AG04449 (cell line): Measurements from ENCODE around the gene GNG7.

Experiments used
- CTCF ChIA-PET: fragments of 350-600 bp; formaldehyde crosslinking; extraction: SDS; loops from one replicate; lab custom pipeline; 2021; ENCODE audit warnings: antibody characterized with exemption; lab: Yijun Ruan, JAX
- POLR2A ChIA-PET: fragments of 400-600, 350-600 bp; formaldehyde crosslinking; extraction: SDS; loops from one replicate; lab custom pipeline; 2020; ENCODE audit warnings: antibody characterized with exemption, inconsistent platforms; lab: Yijun Ruan, JAX
- DNase-seq: peaks from one replicate; pipeline ENCODE4 v3.0.0-alpha.2; 2010; ENCODE audit warnings: low read depth, low spot score
- H3K4me3 ChIP-seq: 2 replicates; pipeline ENCODE4 v1.5.1; 2011; ENCODE audit warnings: low read depth, mild to moderate bottlenecking, control low read depth, low read length
- TF ChIP-seq, protein P1 (sequence below): IDR thresholded peaks from one replicate; pipeline ENCODE4 v1.5.1; 2011; ENCODE audit warnings: mild to moderate bottlenecking, moderate library complexity, low read length, control low read depth, inconsistent platforms; ENCODE audit not compliant: insufficient read depth; ENCODE audit errors: missing control alignments

Gene GNG7

DNA sequence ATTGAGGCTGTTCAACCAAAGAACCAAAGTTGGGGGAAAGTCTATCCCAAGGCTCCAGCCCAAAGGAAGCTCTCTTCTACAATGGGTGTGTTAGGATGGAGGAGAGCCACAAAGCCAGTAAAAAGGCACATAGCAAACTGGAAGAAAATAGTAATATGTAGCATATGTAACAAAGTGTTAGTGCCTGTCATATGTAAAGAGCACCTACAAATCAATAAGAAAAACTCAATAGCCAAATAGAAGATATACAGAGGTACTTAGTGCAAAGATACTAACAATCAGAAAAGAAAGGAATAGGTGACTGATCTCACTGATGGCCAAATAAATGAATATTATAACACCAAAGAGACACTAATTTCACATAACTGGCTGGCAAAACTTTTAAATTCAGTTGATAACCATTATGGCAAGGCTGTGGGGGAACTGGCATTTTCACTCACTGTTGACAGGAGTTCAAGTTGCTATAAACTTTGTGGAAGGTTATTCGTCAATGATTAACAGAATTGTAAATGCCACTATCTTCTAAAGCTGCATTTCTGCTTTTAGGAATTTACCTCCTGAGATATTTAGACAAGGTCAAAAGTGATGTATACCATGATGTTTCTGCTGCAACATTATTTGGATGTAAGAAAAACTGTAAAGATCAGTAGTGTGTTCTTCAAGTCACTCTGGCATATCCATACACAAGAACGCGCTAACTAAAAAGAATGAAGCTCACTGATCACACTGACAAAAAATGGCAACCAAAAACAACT, 110.8 kb downstream of the GNG7 start:
- H3K4me3 ChIP-seq, result no peak overlapping the region
- ChIA-PET POLR2A (interaction anchor here (3.5 kb wide), 1 partner anchor 115 kb away, joined by 9 read pairs; the partner anchor contains the start of gene GADD45B), CTCF (interaction anchor here (1.2 kb wide), 1 partner anchor 22 kb away, joined by 3 read pairs; no protein-coding TSS in a partner anchor)

GRCh38 chr19:2590630-2591399, 111.7 kb downstream of the GNG7 start:
- ChIA-PET POLR2A (no interaction called here), CTCF (interaction anchor here (0.8 kb wide), 1 partner anchor 20 kb away, joined by 4 read pairs; no protein-coding TSS in a partner anchor)
- TF ChIP-seq, protein P1, sequence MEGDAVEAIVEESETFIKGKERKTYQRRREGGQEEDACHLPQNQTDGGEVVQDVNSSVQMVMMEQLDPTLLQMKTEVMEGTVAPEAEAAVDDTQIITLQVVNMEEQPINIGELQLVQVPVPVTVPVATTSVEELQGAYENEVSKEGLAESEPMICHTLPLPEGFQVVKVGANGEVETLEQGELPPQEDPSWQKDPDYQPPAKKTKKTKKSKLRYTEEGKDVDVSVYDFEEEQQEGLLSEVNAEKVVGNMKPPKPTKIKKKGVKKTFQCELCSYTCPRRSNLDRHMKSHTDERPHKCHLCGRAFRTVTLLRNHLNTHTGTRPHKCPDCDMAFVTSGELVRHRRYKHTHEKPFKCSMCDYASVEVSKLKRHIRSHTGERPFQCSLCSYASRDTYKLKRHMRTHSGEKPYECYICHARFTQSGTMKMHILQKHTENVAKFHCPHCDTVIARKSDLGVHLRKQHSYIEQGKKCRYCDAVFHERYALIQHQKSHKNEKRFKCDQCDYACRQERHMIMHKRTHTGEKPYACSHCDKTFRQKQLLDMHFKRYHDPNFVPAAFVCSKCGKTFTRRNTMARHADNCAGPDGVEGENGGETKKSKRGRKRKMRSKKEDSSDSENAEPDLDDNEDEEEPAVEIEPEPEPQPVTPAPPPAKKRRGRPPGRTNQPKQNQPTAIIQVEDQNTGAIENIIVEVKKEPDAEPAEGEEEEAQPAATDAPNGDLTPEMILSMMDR, result no peak
- no peak overlapping the region for H3K4me3 ChIP-seq
- DNase-seq, result no peak

More for the DNA sequence above, 110.8 kb downstream of the GNG7 start:
- TF ChIP-seq, protein P1, result no peak
- no peak for DNase-seq

DNA sequence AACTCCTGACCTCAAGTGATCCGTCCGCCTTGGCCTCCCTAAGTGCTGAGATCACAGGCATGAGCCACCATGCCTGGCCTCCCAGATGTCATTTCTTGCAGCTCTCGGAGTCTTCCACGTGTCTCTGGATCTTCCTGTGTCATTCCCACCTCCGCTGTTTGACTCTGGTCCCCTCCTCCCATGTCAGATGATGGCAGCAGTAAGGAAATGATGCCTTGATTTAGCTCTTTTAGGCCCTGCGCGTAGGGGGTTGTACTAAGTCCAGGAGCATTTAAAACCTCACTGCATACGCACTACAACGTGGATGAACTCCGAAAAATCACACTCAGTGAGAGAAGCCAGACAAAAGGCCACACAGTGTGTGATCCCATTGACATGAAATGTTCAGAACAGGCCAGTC, 113.1 kb downstream of the GNG7 start:
- POLR2A ChIA-PET, result no interaction called here
- CTCF ChIA-PET, result interaction anchor here (0.8 to 4.0 kb wide), 3 partner anchors 10 to 22 kb away, joined by 3 to 27 read pairs (median 13); no protein-coding TSS in a partner anchor
- TF ChIP-seq, protein P1, result no peak
- no peak overlapping the region for H3K4me3 ChIP-seq
- no peak for DNase-seq

- CTCF ChIA-PET, result interaction anchor here (1.4 to 4.0 kb wide), 3 partner anchors 9 to 114 kb away, joined by 3 to 27 read pairs (median 13); no protein-coding TSS in a partner anchor
- POLR2A ChIA-PET, result interaction anchor here (1.1 kb wide), 1 partner anchor 111 kb away, joined by 3 read pairs; no protein-coding TSS in a partner anchor
Observed at GRCh38 chr19:2588081-2588777, 114.3 kb downstream of the GNG7 start.

DNA sequence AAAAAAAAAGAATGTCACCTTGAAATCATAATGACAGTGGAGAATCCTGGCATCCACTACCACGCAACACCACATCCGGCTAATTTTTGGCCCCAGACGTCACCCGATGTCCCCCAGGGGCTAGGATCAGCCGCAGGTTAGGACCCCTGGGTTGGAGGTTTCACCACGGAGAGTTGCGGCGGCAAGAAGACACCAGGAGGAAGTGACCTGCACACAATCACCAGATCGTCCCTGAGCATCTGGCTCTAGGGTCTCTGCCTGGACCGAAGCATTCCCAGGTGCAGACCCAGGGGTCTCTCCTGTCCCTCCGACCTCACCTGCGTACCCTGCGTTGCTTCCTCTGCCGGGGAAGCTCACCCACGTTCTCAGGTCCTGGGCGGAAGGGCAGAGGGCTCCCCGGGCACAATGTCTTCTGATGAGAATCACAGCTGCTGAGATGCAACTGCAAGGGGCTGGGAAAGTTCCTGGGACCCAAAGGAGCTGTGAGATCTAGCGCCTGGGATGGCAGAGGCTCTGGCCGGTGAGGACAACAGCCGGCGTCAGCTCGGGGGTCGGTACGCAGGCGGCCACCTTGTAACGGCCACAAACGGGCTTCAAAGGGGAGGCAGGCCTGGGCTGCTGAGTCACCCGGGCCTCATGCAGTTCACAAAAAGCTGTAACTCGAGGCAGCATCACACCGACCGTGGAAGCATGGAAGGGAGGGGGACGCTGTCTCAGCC, 115.3 kb downstream of the GNG7 start:
- ChIA-PET CTCF (interaction anchor here (0.9 to 4.0 kb wide), 4 partner anchors 8 to 113 kb away, joined by 3 to 27 read pairs (median 8); no protein-coding TSS in a partner anchor), POLR2A (interaction anchor here (1.1 kb wide), 1 partner anchor 110 kb away, joined by 3 read pairs; no protein-coding TSS in a partner anchor)
- no peak overlapping the region for H3K4me3 ChIP-seq
- TF ChIP-seq, protein P1, result no peak
- no peak for DNase-seq

More at GRCh38 chr19:2588081-2588777, 114.3 kb downstream of the GNG7 start:
- no peak overlapping the region for H3K4me3 ChIP-seq
- no peak for DNase-seq
- TF ChIP-seq, protein P1, result no peak
